ENCODE results near the gene ZNF816.

The ZNF816 gene

GRCh38 chr19:52943884-52944643, 18.6 kb downstream of the ZNF816 start:
- Histone ChIP-seq H4K20me1 (ENCODE audit: low read depth, low read length) (no peaks in the 10 kb centered on the region), H3K36me3 (ENCODE audit: low read length) (0 out of 2 replicates have a peak, but pooled peaks cover under 1% of the 10 kb centered on the region), H2AFZ (ENCODE audit: low read depth, low read length, severe bottlenecking) (no peak overlapping the region), H3K9ac (ENCODE audit: low read length) (no peak overlapping the region), H3K4me3 (ENCODE audit: insufficient read depth, low read length, poor library complexity, severe bottlenecking) (no peak overlapping the region), H3F3A (ENCODE audit: insufficient read depth) (no peaks in the 10 kb centered on the region), H3K9me3 (ENCODE audit: insufficient read depth, low read length) (peaks cover 5% of the 10 kb centered on the region; the same call in 1 of the 2 replicates), H3K79me2 (ENCODE audit: insufficient read depth, low read length) (peaks cover 31% of the 10 kb centered on the region), H3K9me2 (replicated peaks; ENCODE audit: insufficient read depth, low read length) (no peaks in the 10 kb centered on the region), H3K27me3 (ENCODE audit: low read length) (no peaks in the 10 kb centered on the region), H3K4me2 (ENCODE audit: low read depth, low read length, poor library complexity, severe bottlenecking) (no peak overlapping the region), H3K27ac (ENCODE audit: low read depth, low read length) (no peak overlapping the region)
- no peak for TF ChIP-seq CTCF (IDR thresholded peaks at IDR 0.05; ENCODE audit: insufficient read depth, low read length, poor library complexity, severe bottlenecking)
- TF ChIP-seq EZH2phosphoT487 (conservative IDR thresholded peaks at IDR 0.05; ENCODE audit: low read length) = no peak

GRCh38 chr19:52943134-52943883, 19.4 kb downstream of the ZNF816 start:
- no peaks in the 10 kb centered on the region for H4K20me1 ChIP-seq (ENCODE audit: low read depth, low read length)
- H3K27ac ChIP-seq (ENCODE audit: low read depth, low read length) = no peak overlapping the region
- peak overlapping the region; percentile 97 for H3K4me3 ChIP-seq (ENCODE audit: insufficient read depth, low read length, poor library complexity, severe bottlenecking)
- H3K9me3 ChIP-seq (ENCODE audit: insufficient read depth, low read length) = peaks cover 4% of the 10 kb centered on the region; the same call in 1 of the 2 replicates
- no peaks in the 10 kb centered on the region for H3K27me3 ChIP-seq (ENCODE audit: low read length)
- H3K36me3 ChIP-seq (ENCODE audit: low read length) = no peaks in the 10 kb centered on the region
- H2AFZ ChIP-seq (ENCODE audit: low read depth, low read length, severe bottlenecking) = peak overlapping the region; percentile 99
- H3K4me2 ChIP-seq (ENCODE audit: low read depth, low read length, poor library complexity, severe bottlenecking) = peak overlapping the region; percentile 98
- H3K79me2 ChIP-seq (ENCODE audit: insufficient read depth, low read length) = peaks cover 39% of the 10 kb centered on the region
- H3K9me2 ChIP-seq (replicated peaks; ENCODE audit: insufficient read depth, low read length) = no peaks in the 10 kb centered on the region
- H3K9ac ChIP-seq (ENCODE audit: low read length) = peak overlapping the region; percentile 83
- H3F3A ChIP-seq (ENCODE audit: insufficient read depth) = no peaks in the 10 kb centered on the region
- no peak for TF ChIP-seq CTCF (IDR thresholded peaks at IDR 0.05; ENCODE audit: insufficient read depth, low read length, poor library complexity, severe bottlenecking)
- TF ChIP-seq EZH2phosphoT487 (conservative IDR thresholded peaks at IDR 0.05; ENCODE audit: low read length) = no peak

- no peaks in the 10 kb centered on the region for H3K36me3 ChIP-seq (ENCODE audit: low read length)
- H3K79me2 ChIP-seq (ENCODE audit: insufficient read depth, low read length) = peaks cover 43% of the 10 kb centered on the region
- peak overlapping the region; percentile 83 for H3K9ac ChIP-seq (ENCODE audit: low read length)
- no peaks in the 10 kb centered on the region for H3F3A ChIP-seq (ENCODE audit: insufficient read depth)
- H3K27me3 ChIP-seq (ENCODE audit: low read length) = no peaks in the 10 kb centered on the region
- peak overlapping the region; percentile 99 for H2AFZ ChIP-seq (ENCODE audit: low read depth, low read length, severe bottlenecking)
- peak overlapping the region; percentile 97 for H3K4me3 ChIP-seq (ENCODE audit: insufficient read depth, low read length, poor library complexity, severe bottlenecking)
- no peaks in the 10 kb centered on the region for H3K9me2 ChIP-seq (replicated peaks; ENCODE audit: insufficient read depth, low read length)
- no peaks in the 10 kb centered on the region for H3K9me3 ChIP-seq (ENCODE audit: insufficient read depth, low read length)
- H3K27ac ChIP-seq (ENCODE audit: low read depth, low read length) = peak overlapping the region; percentile 52
- no peaks in the 10 kb centered on the region for H4K20me1 ChIP-seq (ENCODE audit: low read depth, low read length)
- TF ChIP-seq CTCF (IDR thresholded peaks at IDR 0.05; ENCODE audit: insufficient read depth, low read length, poor library complexity, severe bottlenecking) = no peak
- no peak for TF ChIP-seq EZH2phosphoT487 (conservative IDR thresholded peaks at IDR 0.05; ENCODE audit: low read length)
- H3K4me2 ChIP-seq (ENCODE audit: low read depth, low read length, poor library complexity, severe bottlenecking) = peak overlapping the region; percentile 98
Observed at GRCh38 chr19:52942386-52943133, 20.1 kb downstream of the ZNF816 start.

All from SU-DHL-6 (cell line).